HepG2 (cell line): ENCODE data around the gene ZC3H18. TPM values are rescaled to one million over a fixed set of nuclear protein-coding genes. Genes with fewer than 3 reads are reported as not detected.
A peak's percentile ranks its signal among the peaks of the same experiment; 100 is the strongest.

Experiments
- AGO2 ChIP-seq: fragments of 200-400 bp; formaldehyde crosslinking; optimal IDR thresholded peaks from 2 replicates; pipeline ENCODE3; 2017; ENCODE audit warnings: mild to moderate bottlenecking, low read depth, low read length, moderate library complexity
- CAMTA2 ChIP-seq: sonication (generic); formaldehyde crosslinking; IDR thresholded peaks from 2 replicates; pipeline ENCODE4 v1.4.0; 2020; ENCODE audit warnings: mild to moderate bottlenecking, missing genetic modification reagents, borderline replicate concordance
- CEBPG ChIP-seq: IDR thresholded peaks from 2 replicates; pipeline ENCODE4 v1.6.1; 2016
- CENPBD1 ChIP-seq: sonication (generic); formaldehyde crosslinking; IDR thresholded peaks from 2 replicates; pipeline ENCODE4 v1.8.0; 2022; ENCODE audit warnings: missing genetic modification reagents, low read depth, mild to moderate bottlenecking, borderline replicate concordance
- FOXA3 ChIP-seq: IDR thresholded peaks from 2 replicates; pipeline ENCODE4 v1.6.1; 2016; ENCODE audit warnings: missing genetic modification reagents, missing compliant biosample characterization
- HDAC1 ChIP-seq: sonication (generic); formaldehyde crosslinking; IDR thresholded peaks from 2 replicates; pipeline ENCODE4 v1.5.1; 2020; ENCODE audit warnings: mild to moderate bottlenecking, missing genetic modification reagents
- HDAC2 ChIP-seq: sonication (generic); formaldehyde crosslinking; IDR thresholded peaks from 2 replicates; pipeline ENCODE4 v1.4.0; 2020; ENCODE audit warnings: missing genetic modification reagents
- KMT2A ChIP-seq: sonication (generic); formaldehyde crosslinking; IDR thresholded peaks from 2 replicates; pipeline ENCODE4 v1.4.0; 2020; ENCODE audit warnings: missing genetic modification reagents
- MATR3 ChIP-seq: sonication (generic); formaldehyde crosslinking; IDR thresholded peaks from 2 replicates; pipeline ENCODE4 v1.4.0; 2020; ENCODE audit warnings: missing genetic modification reagents
- MEIS1 ChIP-seq: sonication (generic); formaldehyde crosslinking; IDR thresholded peaks from 2 replicates; pipeline ENCODE4 v1.9.0; 2021; ENCODE audit warnings: mild to moderate bottlenecking, missing genetic modification reagents, moderate library complexity, borderline replicate concordance
- NFE2L1 ChIP-seq: sonication (generic); formaldehyde crosslinking; IDR thresholded peaks from 2 replicates; pipeline ENCODE4 v1.4.0; 2020; ENCODE audit warnings: missing genetic modification reagents, mild to moderate bottlenecking, borderline replicate concordance
- NR2F2 ChIP-seq: IDR thresholded peaks from 2 replicates; pipeline ENCODE4 v1.6.1; 2012; ENCODE audit warnings: low read depth, inconsistent platforms, borderline replicate concordance
- RFX3 ChIP-seq: IDR thresholded peaks from 2 replicates; pipeline ENCODE4 v1.6.1; 2016; ENCODE audit warnings: missing biosample characterization, missing genetic modification reagents
- TEAD2 ChIP-seq: sonication (generic); formaldehyde crosslinking; IDR thresholded peaks from 2 replicates; pipeline ENCODE4 v1.9.0; 2021; ENCODE audit warnings: missing genetic modification reagents
- UBTF ChIP-seq: sonication (generic); formaldehyde crosslinking; IDR thresholded peaks from 2 replicates; pipeline ENCODE4 v1.4.0; 2020; ENCODE audit warnings: mild to moderate bottlenecking, missing genetic modification reagents
- ZBTB42 ChIP-seq: sonication (generic); formaldehyde crosslinking; IDR thresholded peaks from 2 replicates; pipeline ENCODE4 v1.5.0; 2020; ENCODE audit warnings: mild to moderate bottlenecking, missing genetic modification reagents
- ZBTB7B ChIP-seq: sonication (generic); formaldehyde crosslinking; IDR thresholded peaks from 2 replicates; pipeline ENCODE4 v1.4.0; 2020; ENCODE audit warnings: missing genetic modification reagents
- ZNF292 ChIP-seq: sonication (generic); formaldehyde crosslinking; IDR thresholded peaks from 2 replicates; pipeline ENCODE4 v1.8.1; 2022; ENCODE audit warnings: mild to moderate bottlenecking, low read depth, missing genetic modification reagents, borderline replicate concordance
- ZNF335 ChIP-seq: sonication (generic); formaldehyde crosslinking; IDR thresholded peaks from 2 replicates; pipeline ENCODE4 v1.4.0; 2020; ENCODE audit warnings: missing genetic modification reagents
- ZSCAN31 ChIP-seq: sonication (generic); formaldehyde crosslinking; IDR thresholded peaks from 2 replicates; pipeline ENCODE4 v1.5.0; 2020; ENCODE audit warnings: low read depth, mild to moderate bottlenecking, missing genetic modification reagents
- polyA plus RNA-seq, 8 experiments: library from polyadenylated mRNA; depleted of rRNA in 3 of 8; stranded (reverse) in 7 of 8; unstranded in 1 of 8; fragments of >200 nt; fragmentation: Illumina TruSeq in 4 of 8; extraction: Trizol in 4 of 8; gene quantifications; 2 replicates each; pipeline versions ENCODE4 v1.2.1 to v1.2.3, GENCODE V29; 2011 to 2016; ENCODE audit warnings: low read depth in 4 of 8, missing spikeins in 1 of 8, mixed read lengths in 1 of 8; ENCODE audit not compliant: insufficient read depth in 1 of 8
- total RNA-seq, 5 experiments: library from RNA; depleted of rRNA; stranded (reverse); fragments of >200 nt; fragmentation: Illumina TruSeq; extraction: Trizol; gene quantifications; 2 replicates each; pipeline ENCODE4 v1.2.3, GENCODE V29; 2016; ENCODE audit warnings: low read depth in 1 of 5
- TF ChIP-seq, protein P1 (sequence below): sonication (generic); formaldehyde crosslinking; conservative IDR thresholded peaks from 2 replicates; pipeline ENCODE4 v1.4.0; 2020; ENCODE audit warnings: missing genetic modification reagents
- TF ChIP-seq, protein P2 (sequence below): sonication (generic); formaldehyde crosslinking; IDR thresholded peaks from 2 replicates; pipeline ENCODE4 v1.4.0; 2020; ENCODE audit warnings: missing genetic modification reagents

Gene ZC3H18
- total and polyA plus RNA-seq, 2 of the 13 experiments (the other 11 are each of a cell fraction or from before 2014, with no cell fraction given): 11.2 to 27.4 TPM

DNA sequence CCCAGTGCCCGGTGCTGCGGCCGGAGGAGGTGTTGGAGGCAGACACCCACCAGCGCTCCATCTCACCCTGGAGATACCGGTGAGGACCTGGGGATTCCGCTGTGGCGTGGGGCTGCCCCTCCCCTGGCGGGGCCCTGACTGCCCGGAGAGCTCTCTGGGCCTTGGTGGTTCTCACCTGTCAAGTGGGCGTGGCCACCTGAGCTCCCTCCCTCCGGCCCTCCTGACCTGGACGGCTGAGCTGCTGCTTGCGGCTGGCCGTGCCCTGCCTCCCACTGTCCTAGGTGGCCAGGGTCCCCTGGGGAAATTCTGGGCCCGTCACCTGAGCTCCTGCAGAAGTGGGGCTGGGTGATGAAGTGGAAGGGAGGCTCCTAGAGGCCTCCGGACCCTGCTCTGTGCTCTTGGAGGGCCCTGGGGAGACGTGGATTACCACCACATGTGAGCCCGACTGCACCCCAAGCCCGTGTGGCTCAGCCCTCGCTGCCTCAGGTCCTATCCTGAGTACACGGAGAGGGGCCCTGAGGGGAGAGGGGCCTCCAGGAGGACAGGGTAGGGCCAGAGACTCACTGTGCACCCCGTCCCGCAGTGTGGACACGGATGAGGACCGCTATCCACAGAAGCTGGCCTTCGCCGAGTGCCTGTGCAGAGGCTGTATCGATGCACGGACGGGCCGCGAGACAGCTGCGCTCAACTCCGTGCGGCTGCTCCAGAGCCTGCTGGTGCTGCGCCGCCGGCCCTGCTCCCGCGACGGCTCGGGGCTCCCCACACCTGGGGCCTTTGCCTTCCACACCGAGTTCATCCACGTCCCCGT, 69.2 kb downstream of the ZC3H18 start (continued):
- TF ChIP-seq TEAD2 (no peak), AGO2 (no peak), FOXA3 (CRISPR knock-in tag) (no peak), NFE2L1 (peak; percentile 17; the same call in 1 of the 2 replicates), NR2F2 (no peak), CENPBD1 (CRISPR knock-in tag) (no peak), MEIS1 (CRISPR knock-in tag) (peak; percentile 59; the same call in 1 of the 2 replicates), KMT2A (CRISPR knock-in tag) (0 out of 2 replicates have a peak, but pooled peaks have one; percentile 25), UBTF (peak; percentile 45; the same call in 1 of the 2 replicates), ZBTB7B (peak; percentile 41), HDAC1 (no peak), ZNF292 (CRISPR knock-in tag) (peak; percentile 22; the same call in 1 of the 2 replicates), ZBTB42 (CRISPR knock-in tag) (no peak), ZNF335 (CRISPR knock-in tag) (0 out of 2 replicates have a peak, but pooled peaks have one; percentile 35), MATR3 (CRISPR knock-in tag) (0 out of 2 replicates have a peak, but pooled peaks have one; percentile 21), ZSCAN31 (CRISPR knock-in tag) (no peak), CAMTA2 (CRISPR knock-in tag) (0 out of 2 replicates have a peak, but pooled peaks have one; percentile 57), CEBPG (no peak), HDAC2 (CRISPR knock-in tag) (no peak), RFX3 (CRISPR knock-in tag) (no peak)
- TF ChIP-seq, protein P1, sequence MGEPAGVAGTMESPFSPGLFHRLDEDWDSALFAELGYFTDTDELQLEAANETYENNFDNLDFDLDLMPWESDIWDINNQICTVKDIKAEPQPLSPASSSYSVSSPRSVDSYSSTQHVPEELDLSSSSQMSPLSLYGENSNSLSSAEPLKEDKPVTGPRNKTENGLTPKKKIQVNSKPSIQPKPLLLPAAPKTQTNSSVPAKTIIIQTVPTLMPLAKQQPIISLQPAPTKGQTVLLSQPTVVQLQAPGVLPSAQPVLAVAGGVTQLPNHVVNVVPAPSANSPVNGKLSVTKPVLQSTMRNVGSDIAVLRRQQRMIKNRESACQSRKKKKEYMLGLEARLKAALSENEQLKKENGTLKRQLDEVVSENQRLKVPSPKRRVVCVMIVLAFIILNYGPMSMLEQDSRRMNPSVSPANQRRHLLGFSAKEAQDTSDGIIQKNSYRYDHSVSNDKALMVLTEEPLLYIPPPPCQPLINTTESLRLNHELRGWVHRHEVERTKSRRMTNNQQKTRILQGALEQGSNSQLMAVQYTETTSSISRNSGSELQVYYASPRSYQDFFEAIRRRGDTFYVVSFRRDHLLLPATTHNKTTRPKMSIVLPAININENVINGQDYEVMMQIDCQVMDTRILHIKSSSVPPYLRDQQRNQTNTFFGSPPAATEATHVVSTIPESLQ (CRISPR knock-in tag): no peak
- TF ChIP-seq, protein P2, sequence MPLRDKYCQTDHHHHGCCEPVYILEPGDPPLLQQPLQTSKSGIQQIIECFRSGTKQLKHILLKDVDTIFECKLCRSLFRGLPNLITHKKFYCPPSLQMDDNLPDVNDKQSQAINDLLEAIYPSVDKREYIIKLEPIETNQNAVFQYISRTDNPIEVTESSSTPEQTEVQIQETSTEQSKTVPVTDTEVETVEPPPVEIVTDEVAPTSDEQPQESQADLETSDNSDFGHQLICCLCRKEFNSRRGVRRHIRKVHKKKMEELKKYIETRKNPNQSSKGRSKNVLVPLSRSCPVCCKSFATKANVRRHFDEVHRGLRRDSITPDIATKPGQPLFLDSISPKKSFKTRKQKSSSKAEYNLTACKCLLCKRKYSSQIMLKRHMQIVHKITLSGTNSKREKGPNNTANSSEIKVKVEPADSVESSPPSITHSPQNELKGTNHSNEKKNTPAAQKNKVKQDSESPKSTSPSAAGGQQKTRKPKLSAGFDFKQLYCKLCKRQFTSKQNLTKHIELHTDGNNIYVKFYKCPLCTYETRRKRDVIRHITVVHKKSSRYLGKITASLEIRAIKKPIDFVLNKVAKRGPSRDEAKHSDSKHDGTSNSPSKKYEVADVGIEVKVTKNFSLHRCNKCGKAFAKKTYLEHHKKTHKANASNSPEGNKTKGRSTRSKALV (CRISPR knock-in tag): peak; percentile 68
